ENCODE data around the gene CENPQ. TPM values are rescaled to one million over a fixed set of nuclear protein-coding genes. Genes with fewer than 3 reads are reported as not detected.
A peak's percentile ranks its signal among the peaks of the same experiment; 100 is the strongest.
"Not testable (repeated sequence)": the region's sequence is repeated elsewhere in the genome, so short reads cannot be mapped to it uniquely, and the experiment has no call there.

The CENPQ gene
- total RNA-seq, result 1.1 TPM

DNA sequence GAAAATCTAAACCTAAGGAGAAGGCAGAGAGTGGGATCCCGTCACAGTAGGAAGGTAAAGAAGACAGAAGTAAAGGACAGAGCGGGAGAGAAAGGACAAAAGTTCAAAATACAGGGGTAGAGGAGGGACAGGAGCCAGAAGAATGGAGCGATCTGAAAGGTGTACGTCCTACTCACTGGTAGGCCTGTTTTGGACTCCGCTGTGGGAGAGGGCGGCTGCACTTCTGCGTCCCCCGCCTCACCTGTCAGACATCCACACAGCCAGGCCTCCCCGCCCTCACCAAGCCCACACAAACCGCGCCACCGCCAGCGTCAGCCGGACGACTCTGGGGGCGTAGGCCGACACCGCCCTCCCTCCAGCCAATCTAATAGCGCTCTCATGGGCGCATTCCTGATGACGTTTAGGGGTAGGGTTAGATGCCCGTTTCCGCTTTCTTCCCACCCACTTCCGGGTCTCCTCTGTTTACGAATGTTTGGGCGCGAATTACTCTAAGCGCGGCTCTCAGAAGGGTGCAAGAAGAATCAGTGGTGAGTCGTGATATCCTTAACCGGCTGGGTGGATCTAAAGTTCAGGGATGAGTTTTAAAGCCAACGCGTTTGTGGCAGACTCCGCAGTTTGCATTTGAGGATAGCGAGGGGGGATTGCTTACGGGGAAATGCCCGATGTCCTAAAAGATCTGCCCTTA lies at the start of gene CENPQ, which contains the start of gene MMUT:
TSS of gene CENPQ (plus strand) at position 444 of the 685 bp plus-strand sequence. CDS start 6,807 bp downstream, outside the sequence.
TSS of gene MMUT (minus strand) at position 327 of the 685 bp plus-strand sequence. CDS start 3,787 bp downstream, outside the sequence.
- peak; percentile 68 to 98 (median 94) for DNase-seq (ENCODE audit: low read depth in 2 of 3, low spot score in 2 of 3)

- DNase-seq (ENCODE audit: low read depth in 2 of 3, low spot score in 2 of 3), result no peak
Measured at GRCh38 chr6:49415358-49415757, 47.8 kb upstream of the CENPQ start.

- DNase-seq (ENCODE audit: low read depth in 2 of 3, low spot score in 2 of 3), result no peak
Measured at GRCh38 chr6:49416195-49416594, 47.0 kb upstream of the CENPQ start.

DNA sequence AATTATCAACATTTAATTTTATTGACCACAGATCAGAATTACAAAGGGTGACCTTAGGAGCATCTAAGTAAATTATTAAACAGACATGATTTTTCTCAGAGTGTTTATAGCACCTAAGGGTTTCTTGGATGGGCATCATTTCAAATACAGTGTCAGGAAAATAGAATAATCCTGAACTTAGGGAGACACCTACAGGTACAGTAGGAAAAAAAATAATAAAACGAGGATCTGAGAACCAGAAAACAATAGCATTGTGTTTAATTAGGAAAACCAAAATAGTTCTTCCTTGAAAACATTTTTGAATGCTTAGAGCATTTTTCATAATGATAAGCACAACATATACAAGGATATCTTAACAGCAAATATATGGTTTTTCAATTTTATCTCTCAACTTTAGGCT lies 39.4 kb upstream of the CENPQ start:
- DNase-seq (ENCODE audit: low read depth in 2 of 3, low spot score in 2 of 3), result no peak

- no peak for DNase-seq (ENCODE audit: low read depth in 2 of 3, low spot score in 2 of 3)
Measured at GRCh38 chr6:49430187-49430586, 33.0 kb upstream of the CENPQ start.

- no peak for DNase-seq (ENCODE audit: low read depth in 2 of 3, low spot score in 2 of 3)
Measured at GRCh38 chr6:49430866-49431265, 32.3 kb upstream of the CENPQ start.

- no peak for DNase-seq (ENCODE audit: low read depth in 2 of 3, low spot score in 2 of 3)
Measured at GRCh38 chr6:49453221-49453620, 9.9 kb upstream of the CENPQ start.

DNA sequence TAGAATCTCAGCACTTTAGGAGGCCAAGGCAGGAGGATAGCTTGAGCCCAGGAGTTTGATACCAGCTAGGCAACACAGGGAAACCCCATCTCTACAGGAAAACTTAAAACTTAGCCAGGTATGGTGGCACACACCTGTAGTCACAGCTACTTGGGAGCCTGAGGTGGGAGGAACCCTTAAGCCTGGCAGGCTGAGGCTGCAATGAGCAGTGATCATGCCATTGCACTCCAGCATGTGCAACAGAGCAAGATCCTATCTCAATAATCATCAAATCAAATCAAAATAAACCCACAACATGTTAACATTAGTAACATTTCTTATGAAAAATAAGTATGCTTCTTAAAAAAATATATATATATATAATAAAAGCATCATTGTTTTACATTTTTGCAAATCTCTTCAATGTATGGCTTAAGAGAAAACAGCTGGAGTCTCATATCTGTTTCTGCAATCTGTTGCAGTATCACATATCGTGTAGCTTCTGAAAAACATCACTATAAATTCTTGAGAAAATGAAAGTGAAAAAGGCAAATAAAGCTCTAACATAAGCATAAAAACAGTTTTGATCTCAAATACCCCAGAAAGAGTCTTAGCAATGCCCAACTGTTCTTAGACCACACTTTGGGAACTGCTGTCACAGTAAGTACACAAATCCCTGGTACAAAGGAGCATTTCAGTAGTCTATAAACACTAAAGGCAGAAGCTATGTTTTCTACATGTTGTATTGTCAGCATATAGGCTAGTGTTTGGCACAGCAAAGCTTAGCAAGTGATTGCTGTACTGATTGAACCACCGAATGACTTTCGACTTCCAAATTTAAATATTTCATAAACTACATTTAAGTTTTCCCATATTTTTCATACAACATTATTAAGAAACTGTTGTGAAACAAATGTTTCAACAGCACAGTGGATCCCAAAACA lies 8.1 kb upstream of the CENPQ start:
- no peak for DNase-seq (ENCODE audit: low read depth in 2 of 3, low spot score in 2 of 3)

DNA sequence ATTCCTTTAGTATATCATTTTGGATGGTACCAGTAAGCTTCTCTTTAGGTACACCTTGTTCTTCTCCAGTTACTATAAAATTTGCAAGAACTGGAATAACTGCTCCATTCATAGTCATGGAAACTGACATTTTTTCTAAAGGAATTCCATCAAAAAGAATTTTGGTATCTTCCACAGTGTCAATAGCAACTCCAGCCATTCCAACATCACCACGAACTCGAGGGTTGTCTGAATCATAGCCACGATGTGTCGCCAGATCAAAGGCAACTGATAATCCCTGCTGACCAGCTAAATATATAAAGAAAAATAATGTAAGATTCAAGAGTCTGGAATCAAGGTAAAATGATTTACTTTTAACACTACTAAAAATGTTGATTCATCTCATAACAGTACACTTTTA lies 5.4 kb upstream of the CENPQ start:
- DNase-seq (ENCODE audit: low read depth in 2 of 3, low spot score in 2 of 3), result no peak

DNA sequence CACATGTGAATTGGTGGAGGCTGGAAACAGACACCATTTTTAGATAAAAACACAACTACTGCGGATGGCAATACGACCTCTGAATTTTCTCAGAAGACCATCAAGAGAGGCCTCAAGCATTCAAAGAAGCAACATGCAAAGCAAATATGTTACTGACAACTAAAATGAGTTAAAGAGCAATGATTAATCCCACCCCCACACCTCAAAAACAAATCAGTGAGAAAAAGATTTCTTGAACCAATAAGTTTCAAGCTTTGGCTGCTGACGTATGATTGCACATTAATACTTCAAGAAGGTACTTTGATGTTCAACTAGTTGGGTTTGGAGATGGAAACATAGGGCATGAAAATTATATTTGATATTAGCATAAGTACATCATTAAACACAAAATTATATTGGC lies 1.1 kb upstream of the CENPQ start:
- DNase-seq (ENCODE audit: low read depth in 2 of 3, low spot score in 2 of 3), result peak in 1 of 3 donors; percentile 2

DNA sequence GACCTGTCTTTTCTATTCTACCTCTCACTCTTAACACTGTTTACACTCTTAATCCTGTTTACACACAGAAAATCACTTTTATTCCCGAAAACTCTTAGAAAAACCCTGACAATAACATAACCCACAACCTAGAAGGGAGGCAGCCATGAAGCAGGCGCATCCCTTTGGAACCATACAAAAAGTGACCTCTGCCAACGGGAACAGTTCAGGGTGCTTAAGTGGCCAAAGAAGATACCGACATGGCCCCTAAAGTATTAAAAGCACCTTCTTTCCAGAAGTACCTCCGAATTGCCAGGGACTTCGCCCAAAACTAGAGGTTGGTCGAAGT lies 607 bp upstream of the CENPQ start:
- DNase-seq (ENCODE audit: low read depth in 2 of 3, low spot score in 2 of 3), result no peak

- no peak for DNase-seq (ENCODE audit: low read depth in 2 of 3, low spot score in 2 of 3)
Measured at GRCh38 chr6:49463612-49463967, 420 bp downstream of the CENPQ start.

GRCh38 chr6:49464691-49465090 lies 1.5 kb downstream of the CENPQ start:
- DNase-seq (ENCODE audit: low read depth in 2 of 3, low spot score in 2 of 3), result no peak

- DNase-seq (ENCODE audit: low read depth in 2 of 3, low spot score in 2 of 3), result no peak
Measured at GRCh38 chr6:49468042-49468441, 4.9 kb downstream of the CENPQ start.

- not testable (repeated sequence) for DNase-seq (ENCODE audit: low read depth in 2 of 3, low spot score in 2 of 3)
Measured at GRCh38 chr6:49476564-49476963, 13.4 kb downstream of the CENPQ start.

DNA sequence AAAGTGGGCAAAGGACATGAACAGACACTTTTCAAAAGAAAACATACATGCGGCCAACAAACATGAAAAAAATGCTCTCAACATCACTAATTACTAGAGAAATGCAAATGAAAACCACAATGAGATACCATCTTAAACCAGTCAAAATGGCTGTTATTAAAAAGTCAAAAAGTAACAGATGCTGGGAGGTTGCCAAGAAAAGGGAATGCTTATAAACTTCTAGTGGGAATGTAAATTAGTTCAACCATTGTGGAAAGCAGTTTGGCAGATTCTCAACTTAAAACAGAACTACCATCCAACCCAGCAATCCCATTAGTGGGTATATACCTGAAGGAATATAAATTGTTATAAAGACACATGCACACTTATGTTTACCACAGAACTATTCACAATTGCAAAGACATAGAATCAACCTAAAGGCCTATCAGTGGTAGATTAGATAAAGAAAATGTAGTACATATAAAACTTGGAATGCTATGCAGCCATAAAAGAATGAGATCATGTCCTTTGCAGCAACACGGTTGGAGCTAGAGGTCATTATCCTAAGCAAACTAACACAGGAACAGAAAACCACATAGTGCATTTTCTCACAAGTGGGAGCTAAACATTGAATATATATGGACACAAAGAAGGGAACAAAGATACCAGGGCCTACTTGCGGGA lies 16.3 kb downstream of the CENPQ start:
- DNase-seq (ENCODE audit: low read depth in 2 of 3, low spot score in 2 of 3), result no peak

DNA sequence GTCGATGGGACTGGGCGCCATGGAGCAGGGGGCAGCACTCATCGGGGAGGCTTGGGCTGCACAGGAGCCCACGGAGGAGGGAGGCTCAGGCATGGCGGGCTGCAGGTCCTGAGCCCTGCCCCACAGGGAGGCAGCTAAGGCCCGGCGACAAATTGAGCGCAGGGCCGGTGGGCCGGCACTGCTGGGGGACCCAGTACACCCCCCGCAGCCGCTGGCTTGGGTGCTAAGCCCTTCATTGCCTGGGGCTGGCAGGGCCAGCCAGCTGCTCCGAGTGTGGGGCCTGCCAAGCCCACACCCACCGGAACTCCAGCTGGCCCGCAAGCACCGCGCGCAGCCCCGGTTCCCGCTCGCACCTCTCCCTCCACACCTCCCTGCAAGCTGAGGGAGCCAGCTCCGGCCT lies 18.7 kb downstream of the CENPQ start:
- DNase-seq (ENCODE audit: low read depth in 2 of 3, low spot score in 2 of 3), result not testable (repeated sequence)

DNA sequence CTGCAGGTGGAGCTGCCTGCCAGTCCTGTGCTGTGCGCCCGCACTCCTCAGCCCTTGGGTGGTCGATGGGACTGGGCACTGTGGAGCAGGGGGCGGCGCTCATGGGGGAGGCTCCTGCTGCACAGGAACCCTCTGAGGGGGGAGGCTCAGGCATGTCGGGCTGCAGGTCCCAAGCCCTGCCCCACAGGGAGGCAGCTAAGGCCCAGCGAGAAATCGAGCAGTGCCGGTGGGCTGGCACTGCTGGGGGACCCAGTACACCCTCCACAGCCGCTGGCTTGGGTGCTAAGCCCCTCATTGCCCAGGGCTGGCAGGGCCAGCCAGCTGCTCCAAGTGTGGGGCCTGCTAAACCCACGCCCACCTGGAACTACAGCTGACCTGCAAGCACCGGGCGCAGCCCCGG lies 20.2 kb downstream of the CENPQ start:
- not testable (repeated sequence) for DNase-seq (ENCODE audit: low read depth in 2 of 3, low spot score in 2 of 3)

DNA sequence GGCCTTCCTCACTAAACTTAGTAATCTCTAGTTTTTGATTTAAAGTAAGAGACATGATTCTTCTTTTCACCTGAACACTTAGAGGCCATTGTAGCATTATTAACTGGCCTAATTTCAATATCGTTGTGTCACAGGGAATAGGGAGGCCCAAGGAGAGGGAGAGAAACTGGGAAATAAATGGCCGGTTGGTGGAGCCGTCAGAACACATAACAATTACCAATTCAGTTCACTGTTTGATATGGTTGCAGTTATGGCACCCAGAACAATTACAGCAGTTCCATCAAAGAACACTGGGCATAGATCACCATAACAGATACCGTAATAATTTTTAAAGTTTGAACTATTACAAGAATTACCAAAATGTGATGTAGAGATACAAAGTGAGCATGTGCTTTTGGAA lies 27.5 kb downstream of the CENPQ start:
- DNase-seq (ENCODE audit: low read depth in 2 of 3, low spot score in 2 of 3), result no peak

GRCh38 chr6:49497304-49497703 lies 34.1 kb downstream of the CENPQ start:
- no peak for DNase-seq (ENCODE audit: low read depth in 2 of 3, low spot score in 2 of 3)

- DNase-seq (ENCODE audit: low read depth in 2 of 3, low spot score in 2 of 3), result no peak
Measured at GRCh38 chr6:49499126-49499525, 36.0 kb downstream of the CENPQ start.
